WTC11 (cell line): ENCODE data around the gene ADGRF5. TPM values are rescaled to one million over a fixed set of nuclear protein-coding genes. Genes with fewer than 3 reads are reported as not detected.

ENCODE experiments used
- ATAC-seq: fragments of 200-7000 bp; cut with Tn5 transposase; 2 replicates; pipeline ENCODE4 v1.10.0; 2021; ENCODE audit warnings: mild to moderate bottlenecking, moderate library complexity
- CTCF ChIA-PET: fragments of 300-600 bp; sonication (Branson Sonifier 250); formaldehyde crosslinking; loops from one replicate; lab custom pipeline; 2021; ENCODE audit warnings: antibody characterized with exemption; lab: Charles Lee
- POLR2A ChIA-PET: fragments of 350-600 bp; sonication (Branson Sonifier 250); formaldehyde crosslinking; loops from one replicate; lab custom pipeline; 2021; ENCODE audit warnings: antibody characterized with exemption; lab: Charles Lee
- DNase-seq: peaks from one replicate; pipeline ENCODE4 v3.0.0; 2021; ENCODE audit warnings: low spot score
- H3K27ac Mint-ChIP-seq: 2 replicates; pipeline ENCODE4 v1.8.0; 2021; ENCODE audit warnings: mixed read lengths
- H3K27me3 Mint-ChIP-seq: 2 replicates; pipeline ENCODE4 v1.8.0; 2021; ENCODE audit warnings: low read depth, mild to moderate bottlenecking, moderate library complexity, mixed read lengths
- H3K36me3 Mint-ChIP-seq: 2 replicates; pipeline ENCODE4 v1.8.0; 2021; ENCODE audit warnings: mixed read lengths
- H3K4me1 Mint-ChIP-seq: 2 replicates; pipeline ENCODE4 v1.8.0; 2022; ENCODE audit warnings: mixed read lengths
- H3K4me3 Mint-ChIP-seq: 2 replicates; pipeline ENCODE4 v1.8.0; 2021; ENCODE audit warnings: mild to moderate bottlenecking, moderate library complexity, mixed read lengths
- H3K9me3 Mint-ChIP-seq: 2 replicates; pipeline ENCODE4 v1.8.0; 2021; ENCODE audit warnings: mixed read lengths
- AR ChIP-seq: fragments of 250-450 bp; sonication (Bioruptor Pico); IDR thresholded peaks from 2 replicates; pipeline ENCODE4 v1.9.0; 2021; ENCODE audit warnings: mild to moderate bottlenecking
- ATF3 ChIP-seq: sonication (generic); formaldehyde crosslinking; conservative IDR thresholded peaks from 2 replicates; pipeline ENCODE4 v1.8.1; 2022; ENCODE audit warnings: mild to moderate bottlenecking, missing genetic modification reagents
- E2F4 ChIP-seq: sonication (generic); formaldehyde crosslinking; IDR thresholded peaks from 2 replicates; pipeline ENCODE4 v1.8.1; 2022; ENCODE audit warnings: low read depth, mild to moderate bottlenecking, moderate library complexity, missing genetic modification reagents, borderline replicate concordance
- ELF4 ChIP-seq: sonication (generic); formaldehyde crosslinking; IDR thresholded peaks from 2 replicates; pipeline ENCODE4 v1.8.1; 2022; ENCODE audit warnings: low read depth, mild to moderate bottlenecking, moderate library complexity, missing genetic modification reagents
- FOXP1 ChIP-seq: sonication (generic); formaldehyde crosslinking; IDR thresholded peaks from 2 replicates; pipeline ENCODE4 v1.8.0; 2022; ENCODE audit warnings: missing genetic modification reagents, mild to moderate bottlenecking, moderate library complexity, borderline replicate concordance
- JAZF1 ChIP-seq: fragments of 250-450 bp; sonication (Bioruptor Pico); IDR thresholded peaks from 2 replicates; pipeline ENCODE4 v1.9.0; 2021; ENCODE audit warnings: moderate library complexity, mild to moderate bottlenecking, inconsistent platforms
- NR1H2 ChIP-seq: sonication (generic); formaldehyde crosslinking; IDR thresholded peaks from 2 replicates; pipeline ENCODE4 v1.9.0; 2021; ENCODE audit warnings: mild to moderate bottlenecking, moderate library complexity, missing genetic modification reagents
- NR3C1 ChIP-seq: sonication (generic); formaldehyde crosslinking; conservative IDR thresholded peaks from 2 replicates; pipeline ENCODE4 v1.8.1; 2023; ENCODE audit warnings: low read depth, mild to moderate bottlenecking, missing genetic modification reagents
- OVOL2 ChIP-seq: fragments of 250-450 bp; sonication (Bioruptor Pico); IDR thresholded peaks from 2 replicates; pipeline ENCODE4 v1.9.0; 2021; ENCODE audit warnings: mild to moderate bottlenecking, borderline replicate concordance
- RELA ChIP-seq: sonication (generic); formaldehyde crosslinking; IDR thresholded peaks from 2 replicates; pipeline ENCODE4 v1.8.1; 2022; ENCODE audit warnings: missing genetic modification reagents, mild to moderate bottlenecking, borderline replicate concordance
- SMAD3 ChIP-seq: sonication (generic); formaldehyde crosslinking; IDR thresholded peaks from 2 replicates; pipeline ENCODE4 v1.8.0; 2022; ENCODE audit warnings: missing genetic modification reagents, mild to moderate bottlenecking, borderline replicate concordance
- SMAD4 ChIP-seq: sonication (generic); formaldehyde crosslinking; IDR thresholded peaks from 2 replicates; pipeline ENCODE4 v1.8.0; 2022; ENCODE audit warnings: mild to moderate bottlenecking, missing genetic modification reagents
- STAT6 ChIP-seq: sonication (generic); formaldehyde crosslinking; conservative IDR thresholded peaks from 2 replicates; pipeline ENCODE4 v1.8.1; 2023; ENCODE audit warnings: mild to moderate bottlenecking, low read depth, missing genetic modification reagents, moderate library complexity
- TP53 ChIP-seq: sonication (generic); formaldehyde crosslinking; IDR thresholded peaks from 2 replicates; pipeline ENCODE4 v1.8.1; 2023; ENCODE audit warnings: mild to moderate bottlenecking, missing genetic modification reagents
- ZBTB43 ChIP-seq: sonication (generic); formaldehyde crosslinking; IDR thresholded peaks from 2 replicates; pipeline ENCODE4 v1.8.1; 2023; ENCODE audit warnings: mild to moderate bottlenecking, missing genetic modification reagents
- ZNF263 ChIP-seq: sonication (generic); formaldehyde crosslinking; IDR thresholded peaks from 2 replicates; pipeline ENCODE4 v1.8.1; 2022; ENCODE audit warnings: low read depth, mild to moderate bottlenecking, moderate library complexity, missing genetic modification reagents
- ZNF512 ChIP-seq: sonication (generic); formaldehyde crosslinking; IDR thresholded peaks from 2 replicates; pipeline ENCODE4 v1.8.1; 2022; ENCODE audit warnings: missing genetic modification reagents, borderline replicate concordance
- ZNF532 ChIP-seq: fragments of 250-450 bp; sonication (Bioruptor Pico); IDR thresholded peaks from 2 replicates; pipeline ENCODE4 v1.9.0; 2021; ENCODE audit warnings: mild to moderate bottlenecking, borderline replicate concordance
- total RNA-seq: library from RNA; stranded (reverse); gene quantifications from 3 replicates; pipeline ENCODE4 v1.2.3, GENCODE V29; 2021

ADGRF5 gene
- total RNA-seq, 1 experiment from 2014 or later, result 0.24 TPM

GRCh38 chr6:46927066-46927465 is 5.3 kb upstream of the ADGRF5 start (continued):
- TF ChIP-seq STAT6 (CRISPR knock-in tag) (no peak), SMAD3 (CRISPR knock-in tag) (no peak), SMAD4 (no peak), JAZF1 (CRISPR knock-in tag) (no peak), NR3C1 (CRISPR knock-in tag) (no peak), ELF4 (CRISPR knock-in tag) (no peak), AR (CRISPR knock-in tag) (no peak)

GRCh38 chr6:46926481-46926880 is 4.7 kb upstream of the ADGRF5 start:
- no peak overlapping the region for H3K27ac Mint-ChIP-seq
- ChIA-PET CTCF (no interaction called here), POLR2A (no interaction called here)
- DNase-seq (no peak), ATAC-seq (no peak)
- H3K9me3 Mint-ChIP-seq, result peaks cover 9% of the 10 kb centered on the region
- H3K36me3 Mint-ChIP-seq, result no peaks in the 10 kb centered on the region
- no peaks in the 10 kb centered on the region for H3K27me3 Mint-ChIP-seq
- no peaks in the 10 kb centered on the region for H3K4me1 Mint-ChIP-seq
- H3K4me3 Mint-ChIP-seq, result no peak overlapping the region
- TF ChIP-seq ATF3 (CRISPR knock-in tag) (no peak), ZNF532 (CRISPR knock-in tag) (no peak), SMAD4 (no peak), NR1H2 (CRISPR knock-in tag) (no peak), RELA (CRISPR knock-in tag) (no peak), E2F4 (CRISPR knock-in tag) (no peak), ZNF512 (CRISPR knock-in tag) (no peak), ZNF263 (CRISPR knock-in tag) (no peak), NR3C1 (CRISPR knock-in tag) (no peak), FOXP1 (no peak), TP53 (CRISPR knock-in tag) (no peak), AR (CRISPR knock-in tag) (no peak), OVOL2 (no peak), ZBTB43 (no peak)
